Thoracic aorta (tissue), 2 donors: Measurements from ENCODE around the gene NDUFC2. TPM values are rescaled to one million over a fixed set of nuclear protein-coding genes. Genes with fewer than 3 reads are reported as not detected.

Experiments
- ATAC-seq: fragments of 150-250 bp; one replicate; pipeline ENCODE4 v1.8.0; 2017; ENCODE audit warnings: low read depth; ENCODE audit not compliant: insufficient number of reproducible peaks, low FRiP score
- DNase-seq: peaks from one replicate; pipeline ENCODE4 v3.0.0-alpha.2; 2020; ENCODE audit warnings: low spot score
- H3K27ac ChIP-seq, 2 donors: fragments of 200-600 bp; sonication (generic); 1 replicate in 1 of 2; 2 replicates in 1 of 2; pipeline ENCODE4 v1.5.1; 2016; ENCODE audit warnings: mild to moderate bottlenecking in 2 of 2, moderate library complexity in 2 of 2
- H3K27me3 ChIP-seq: fragments of 200-600 bp; sonication (generic); replicated peaks from 2 replicates; pipeline ENCODE4 v1.6.0; 2016; ENCODE audit warnings: mild to moderate bottlenecking; ENCODE audit not compliant: insufficient read depth
- H3K36me3 ChIP-seq: fragments of 200-600 bp; sonication (generic); one replicate; pipeline ENCODE4 v1.5.1; 2016
- H3K4me1 ChIP-seq, 2 donors: fragments of 200-600 bp; sonication (generic); 1 replicate in 1 of 2; 2 replicates in 1 of 2; pipeline versions ENCODE4 v1.5.1 to v1.6.0; 2016; ENCODE audit warnings: low read depth in 2 of 2, mild to moderate bottlenecking in 1 of 2; ENCODE audit not compliant: control insufficient read depth in 1 of 2
- H3K4me3 ChIP-seq: fragments of 200-600 bp; sonication (generic); 2 replicates; pipeline ENCODE4 v1.5.1; 2016; ENCODE audit warnings: mild to moderate bottlenecking
- H3K9me3 ChIP-seq: fragments of 200-600 bp; sonication (generic); 2 replicates; pipeline ENCODE4 v1.5.1; 2016
- total RNA-seq, 2 donors: library from RNA; depleted of rRNA; stranded (reverse); fragments of >200 nt; gene quantifications; one replicate each; pipeline versions ENCODE4 v1.1.0 to v1.2.3, GENCODE V29; 2016
- TF ChIP-seq, protein P1 (sequence below): fragments of 200-600 bp; sonication (generic); IDR thresholded peaks from one replicate; pipeline ENCODE4 v1.5.1; 2019; ENCODE audit warnings: antibody characterized with exemption

NDUFC2 gene
- total RNA-seq, 2 donors from 2014 or later, result 42.4 to 62.0 TPM

DNA sequence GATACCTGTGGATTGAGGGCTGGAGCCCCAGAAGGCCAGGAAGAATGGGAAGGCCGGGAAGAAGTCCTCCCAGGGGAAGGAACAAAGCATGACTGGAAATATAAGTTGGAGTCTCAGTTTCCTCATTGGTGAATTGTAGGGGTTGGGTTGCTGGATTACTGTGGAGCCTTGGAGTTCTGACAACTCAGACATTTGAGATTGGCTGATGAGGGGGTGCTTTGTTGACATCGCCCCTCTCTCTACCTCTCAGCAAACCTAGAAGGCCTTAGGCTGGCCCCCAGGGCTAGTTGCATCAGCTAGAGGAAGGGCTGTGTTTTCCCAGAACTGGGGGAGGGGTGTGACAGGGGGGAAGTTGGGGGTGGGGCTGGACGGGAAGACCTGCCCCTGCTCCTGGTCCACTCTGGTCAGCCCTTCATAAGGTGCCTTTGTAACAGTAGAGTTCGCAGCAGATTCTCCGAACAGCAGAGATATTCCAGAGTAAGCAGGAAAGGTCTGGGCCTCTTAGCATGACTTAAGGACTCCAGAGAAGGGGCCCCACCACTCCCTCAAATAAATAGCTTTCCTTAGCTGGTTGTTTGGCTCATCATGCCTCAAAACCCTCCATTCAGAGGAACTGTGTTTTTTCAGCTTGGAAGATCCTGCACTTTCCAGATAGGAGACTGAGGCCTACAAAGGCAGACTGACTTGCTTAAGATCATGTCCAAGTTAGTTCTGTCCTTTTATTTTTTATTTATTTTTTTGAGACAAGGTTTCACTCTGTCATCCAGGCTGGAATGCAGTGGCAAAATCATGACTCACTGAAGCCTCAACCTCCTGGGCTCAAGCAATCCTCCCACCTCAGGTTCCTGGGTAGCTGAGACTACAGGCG, 28.5 kb downstream of the NDUFC2 start:
- ATAC-seq (no peak), DNase-seq (no peak)
- Histone ChIP-seq H3K27ac (no peak overlapping the region), H3K9me3 (no peaks in the 10 kb centered on the region), H3K36me3 (no peaks in the 10 kb centered on the region), H3K4me1 (no peaks in the 10 kb centered on the region), H3K27me3 (no peaks in the 10 kb centered on the region), H3K4me3 (no peak overlapping the region)
- TF ChIP-seq, protein P1, sequence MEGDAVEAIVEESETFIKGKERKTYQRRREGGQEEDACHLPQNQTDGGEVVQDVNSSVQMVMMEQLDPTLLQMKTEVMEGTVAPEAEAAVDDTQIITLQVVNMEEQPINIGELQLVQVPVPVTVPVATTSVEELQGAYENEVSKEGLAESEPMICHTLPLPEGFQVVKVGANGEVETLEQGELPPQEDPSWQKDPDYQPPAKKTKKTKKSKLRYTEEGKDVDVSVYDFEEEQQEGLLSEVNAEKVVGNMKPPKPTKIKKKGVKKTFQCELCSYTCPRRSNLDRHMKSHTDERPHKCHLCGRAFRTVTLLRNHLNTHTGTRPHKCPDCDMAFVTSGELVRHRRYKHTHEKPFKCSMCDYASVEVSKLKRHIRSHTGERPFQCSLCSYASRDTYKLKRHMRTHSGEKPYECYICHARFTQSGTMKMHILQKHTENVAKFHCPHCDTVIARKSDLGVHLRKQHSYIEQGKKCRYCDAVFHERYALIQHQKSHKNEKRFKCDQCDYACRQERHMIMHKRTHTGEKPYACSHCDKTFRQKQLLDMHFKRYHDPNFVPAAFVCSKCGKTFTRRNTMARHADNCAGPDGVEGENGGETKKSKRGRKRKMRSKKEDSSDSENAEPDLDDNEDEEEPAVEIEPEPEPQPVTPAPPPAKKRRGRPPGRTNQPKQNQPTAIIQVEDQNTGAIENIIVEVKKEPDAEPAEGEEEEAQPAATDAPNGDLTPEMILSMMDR, result no peak

DNA sequence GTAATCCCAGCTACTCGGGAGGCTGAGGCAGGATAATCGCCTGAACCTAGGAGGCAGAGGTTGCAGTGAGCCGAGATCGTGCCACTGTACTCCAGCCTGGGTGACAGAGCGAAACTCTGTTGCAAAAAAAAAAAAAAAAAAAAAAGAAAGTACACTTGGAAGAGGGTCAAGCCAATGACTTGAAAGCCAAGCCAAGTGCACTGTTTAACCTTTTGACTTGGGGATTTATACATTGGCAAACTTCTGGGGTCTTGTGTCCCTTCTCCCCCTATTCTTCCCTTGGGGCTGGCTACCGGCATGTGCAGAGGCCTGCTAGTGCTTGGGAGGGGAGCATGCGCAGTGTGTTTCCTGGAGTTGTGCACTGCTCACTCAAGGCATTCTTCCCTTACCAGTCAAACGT, 30.3 kb downstream of the NDUFC2 start:
- Histone ChIP-seq H3K9me3 (no peaks in the 10 kb centered on the region), H3K4me3 (no peak overlapping the region), H3K4me1 (peaks cover 5 to 6% of the 10 kb centered on the region in 2 donors), H3K36me3 (no peaks in the 10 kb centered on the region), H3K27me3 (no peaks in the 10 kb centered on the region), H3K27ac (no peak overlapping the region)
- ATAC-seq (no peak), DNase-seq (no peak)
- TF ChIP-seq, protein P1, result no peak

DNA sequence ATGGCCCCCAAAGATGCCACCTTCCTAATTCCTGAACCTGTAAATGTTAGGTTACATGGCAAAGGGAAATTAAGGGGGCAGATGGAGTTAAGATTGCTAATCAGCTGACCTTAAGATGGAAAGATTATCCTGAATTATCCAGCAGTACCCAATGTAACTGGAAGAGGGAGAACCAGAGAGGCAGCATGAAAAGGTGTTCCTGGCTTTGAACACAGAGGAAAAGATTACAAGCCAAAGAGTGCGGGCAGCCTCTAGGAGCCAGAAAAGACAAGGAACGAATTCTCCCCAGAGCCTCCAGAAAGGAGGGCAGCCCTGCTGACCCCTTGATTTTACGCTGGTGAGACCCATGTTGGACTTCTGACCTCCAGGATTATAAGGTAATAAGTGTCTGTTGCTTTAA, 31.1 kb downstream of the NDUFC2 start:
- Histone ChIP-seq H3K9me3 (no peaks in the 10 kb centered on the region), H3K4me1 (peaks cover 5 to 6% of the 10 kb centered on the region in 2 donors), H3K27me3 (no peaks in the 10 kb centered on the region), H3K27ac (no peak overlapping the region), H3K4me3 (no peak overlapping the region), H3K36me3 (no peaks in the 10 kb centered on the region)
- TF ChIP-seq, protein P1, result no peak
- ATAC-seq (no peak), DNase-seq (no peak)

DNA sequence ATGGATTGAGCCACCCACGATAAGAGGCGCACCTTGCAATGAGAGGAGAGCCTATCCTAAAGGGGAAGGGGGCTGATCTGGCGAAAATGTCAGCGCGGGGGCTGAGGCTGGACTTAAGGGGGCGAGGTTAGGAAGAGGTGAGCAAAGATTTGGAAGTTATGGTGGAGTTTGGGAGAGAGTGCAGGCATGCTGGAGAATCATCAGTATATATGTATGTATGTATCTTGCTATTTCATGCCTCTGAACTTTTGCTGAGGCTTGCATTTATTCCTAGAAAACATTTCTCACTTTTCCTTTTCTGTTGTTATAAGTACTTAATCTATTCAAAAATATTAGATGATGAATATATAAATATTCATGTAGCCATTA, 33.2 kb downstream of the NDUFC2 start:
- Histone ChIP-seq H3K4me3 (peak overlapping the region; percentile 77), H3K4me1 (peaks cover 5 to 6% of the 10 kb centered on the region in 2 donors), H3K36me3 (no peaks in the 10 kb centered on the region), H3K27me3 (no peaks in the 10 kb centered on the region), H3K27ac (peak overlapping the region in 1 of 2 donors; percentile 48), H3K9me3 (no peaks in the 10 kb centered on the region)
- DNase-seq, result no peak
- TF ChIP-seq, protein P1, result no peak
- ATAC-seq, result no peak

GRCh38 chr11:78045851-78046485, 33.7 kb downstream of the NDUFC2 start:
- Histone ChIP-seq H3K27me3 (no peaks in the 10 kb centered on the region), H3K4me3 (peak overlapping the region; percentile 77), H3K9me3 (no peaks in the 10 kb centered on the region), H3K27ac (peak overlapping the region; percentile 48 to 58), H3K4me1 (peaks cover 5 to 7% of the 10 kb centered on the region in 2 donors), H3K36me3 (no peaks in the 10 kb centered on the region)
- TF ChIP-seq, protein P1, result peak; percentile 98
- DNase-seq (no peak), ATAC-seq (no peak)
